Fibroblast of skin of back (primary cell): ENCODE data around the gene SPACA7.
A peak's percentile ranks its signal among the peaks of the same experiment; 100 is the strongest.

ENCODE experiments used
- DNase-seq: peaks from one replicate; pipeline ENCODE4 v3.0.0-alpha.2; 2013

The SPACA7 gene

DNA sequence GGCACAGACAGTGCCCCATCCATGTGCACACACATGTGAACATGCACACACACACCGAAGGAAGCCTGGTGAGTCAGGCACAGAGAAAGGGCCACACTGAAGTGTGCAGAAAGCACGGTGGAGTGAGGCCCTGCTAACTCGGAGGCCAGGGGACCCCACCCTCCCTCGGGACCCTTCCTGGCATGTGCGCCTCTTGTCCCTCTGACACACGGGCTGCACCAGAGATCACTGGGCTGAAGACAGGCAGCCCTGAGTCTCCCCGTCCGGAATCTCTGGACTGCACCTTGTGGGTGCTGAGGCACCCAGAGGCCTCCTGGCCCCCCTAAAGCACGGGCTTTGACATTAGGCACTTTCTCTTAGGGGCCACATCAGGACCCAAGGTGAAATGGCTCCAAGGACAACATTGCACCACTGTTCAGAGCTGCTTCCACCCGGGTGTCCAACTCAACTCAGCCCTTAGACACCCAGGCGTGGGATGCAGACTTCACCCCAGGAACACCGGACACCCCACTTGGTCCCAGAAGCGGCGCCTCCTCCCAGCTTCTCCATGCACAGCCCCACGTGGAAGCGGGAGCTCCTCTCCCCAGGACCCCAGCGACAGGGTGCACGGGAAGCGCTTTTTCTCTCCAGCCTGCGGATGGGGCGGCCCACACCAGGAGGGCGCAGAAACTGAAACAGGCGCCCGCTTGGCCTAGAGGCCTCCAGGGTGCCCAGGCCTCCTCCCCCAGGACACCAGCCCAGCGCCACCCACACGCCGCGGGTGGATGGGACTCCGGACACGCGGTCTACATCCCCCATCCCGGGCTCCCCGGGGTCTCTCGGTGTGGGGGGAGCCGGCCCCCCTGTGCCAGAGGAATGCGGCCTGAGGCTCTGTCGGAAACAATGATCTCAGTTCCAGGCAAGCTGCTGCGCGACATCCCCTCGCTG lies 90.2 kb downstream of the SPACA7 start:
- no peak for DNase-seq

DNA sequence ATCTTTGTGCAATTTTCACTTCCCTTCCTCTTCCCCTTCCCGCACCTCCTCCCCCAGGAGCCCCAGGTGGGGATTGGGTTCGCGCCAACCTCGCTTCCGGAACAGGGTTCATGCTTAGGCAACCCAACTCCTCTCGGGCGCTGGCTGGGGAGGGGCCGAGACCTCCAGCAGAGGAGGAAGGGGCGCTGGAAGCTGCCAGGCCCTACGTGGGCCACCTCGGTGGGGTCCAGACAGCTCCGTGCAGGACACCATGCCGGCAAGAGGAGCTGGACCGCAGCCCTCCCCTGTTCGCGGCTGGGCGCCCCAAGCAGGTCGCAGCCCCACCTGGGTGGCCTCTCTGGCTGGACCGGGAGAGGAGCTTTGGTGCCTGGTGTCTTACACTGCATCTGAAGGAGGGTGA lies 91.1 kb downstream of the SPACA7 start:
- no peak for DNase-seq

GRCh38 chr13:112468069-112468468 lies 91.9 kb downstream of the SPACA7 start:
- DNase-seq: no peak

DNA sequence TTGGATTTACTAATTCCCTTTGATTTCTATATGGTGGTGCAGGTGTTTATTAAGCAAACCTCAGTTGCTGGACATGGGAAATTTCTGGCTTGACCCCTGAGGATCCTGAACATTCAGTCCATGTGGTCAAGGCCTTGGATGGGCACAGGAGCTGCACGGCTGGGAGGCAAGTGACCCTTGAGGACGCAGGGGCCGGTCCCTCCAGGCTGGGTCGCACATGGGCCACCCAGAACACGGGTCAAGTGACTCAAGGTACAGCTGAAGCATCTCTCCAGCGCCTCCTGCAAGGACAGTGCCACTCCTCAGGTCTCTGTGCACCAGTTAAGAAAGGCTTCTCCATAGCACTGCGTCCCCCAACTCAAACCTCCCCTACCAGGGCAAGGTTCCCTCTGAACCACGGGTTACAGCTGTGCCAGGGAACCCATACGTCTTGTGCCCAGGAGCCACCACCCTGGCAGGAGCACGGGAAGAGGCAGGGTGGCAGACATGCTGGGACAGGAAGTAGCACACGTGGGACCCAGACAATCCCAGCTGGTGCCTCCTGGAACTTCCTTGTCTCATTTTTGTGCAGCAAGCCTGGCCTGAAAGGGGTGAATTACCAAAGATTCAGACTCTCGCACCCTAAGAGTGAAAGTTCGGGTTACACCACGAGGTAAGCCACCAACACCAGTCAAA lies 93.1 kb downstream of the SPACA7 start:
- no peak for DNase-seq

DNA sequence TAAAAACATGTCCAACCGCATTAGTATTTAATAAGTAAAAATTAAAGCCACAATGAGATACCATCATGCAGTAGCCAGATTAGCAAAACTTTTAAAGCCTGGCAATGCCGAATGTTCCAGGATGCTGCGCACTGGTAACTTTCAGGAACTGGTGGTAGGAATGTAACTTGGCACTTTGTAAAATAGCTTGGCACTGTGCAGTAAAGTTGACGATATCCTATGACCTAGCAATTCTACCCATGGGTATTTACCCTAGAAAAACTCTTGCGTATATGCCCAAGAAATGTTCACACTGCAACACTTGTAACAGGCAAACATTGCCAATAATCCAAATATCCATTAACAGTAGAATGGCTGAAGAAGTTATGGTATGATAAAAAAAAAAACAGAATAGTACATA lies 97.7 kb downstream of the SPACA7 start:
- no peak for DNase-seq

- DNase-seq: no peak
Measured at GRCh38 chr13:112474869-112475268, 98.7 kb downstream of the SPACA7 start.

- no peak for DNase-seq
Measured at GRCh38 chr13:112475889-112476288, 99.7 kb downstream of the SPACA7 start.

GRCh38 chr13:112477070-112477619 lies 101.0 kb downstream of the SPACA7 start:
- DNase-seq: no peak

DNA sequence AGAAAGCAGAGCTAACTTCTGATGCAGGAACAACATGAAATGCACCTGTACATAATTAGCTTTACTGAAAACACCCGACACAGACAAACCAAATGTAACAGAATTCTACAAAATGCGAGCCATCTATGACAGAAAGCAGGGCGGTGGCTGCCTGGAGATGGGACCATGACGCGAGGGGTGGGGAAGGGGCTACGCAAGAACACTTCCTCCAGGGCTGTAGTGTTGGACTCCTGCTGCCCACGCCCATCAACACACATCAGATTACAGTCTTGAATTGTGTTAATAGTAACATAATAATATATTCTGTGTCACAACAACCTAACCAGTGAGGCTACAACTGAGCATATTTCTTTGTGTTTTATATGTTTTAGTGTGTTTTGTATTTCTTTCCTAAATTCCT lies 103.2 kb downstream of the SPACA7 start:
- no peak for DNase-seq

DNA sequence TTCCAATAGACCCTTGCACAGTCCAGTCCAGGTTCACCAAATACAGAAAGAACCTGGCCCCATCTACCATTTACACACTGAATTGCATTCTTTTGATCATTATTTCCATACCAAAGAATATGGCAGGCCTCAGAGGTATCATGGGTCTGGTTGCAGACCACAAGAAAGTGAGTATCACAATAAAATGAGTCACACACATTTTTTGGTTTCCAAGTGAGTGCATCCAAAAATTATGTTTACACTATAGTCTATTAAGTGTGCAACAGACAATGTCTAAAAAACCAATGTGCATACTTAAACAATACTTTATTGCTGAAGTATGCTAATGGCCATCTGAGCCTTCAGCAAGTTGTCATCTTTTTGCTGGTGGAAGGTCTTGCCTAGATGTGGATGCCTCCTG lies 105.3 kb downstream of the SPACA7 start:
- peak; percentile 6 for DNase-seq

- DNase-seq: no peak
Measured at GRCh38 chr13:112483299-112483698, 107.1 kb downstream of the SPACA7 start.
